GM23338 (cell line): ENCODE results near the gene ACYP1. TPM values are rescaled to one million over a fixed set of nuclear protein-coding genes. Genes with fewer than 3 reads are reported as not detected.

Experiments
- ATAC-seq: fragments of 200-7000 bp; cut with Tn5 transposase; 3 replicates; pipeline ENCODE4 v1.9.1; 2020
- DNase-seq: peaks from one replicate; pipeline ENCODE4 v3.0.0-alpha.2; 2015; ENCODE audit warnings: low spot score
- H2AFZ ChIP-seq: fragments of 200-600 bp; sonication (generic); 2 replicates; pipeline ENCODE4 v1.8.0; 2016; ENCODE audit warnings: antibody characterized with exemption, mild to moderate bottlenecking, moderate library complexity
- H3F3A ChIP-seq: fragments of 200-600 bp; sonication (generic); replicated peaks from 2 replicates; pipeline ENCODE4 v1.8.0; 2017; ENCODE audit warnings: antibody characterized with exemption, mixed run types, low read depth
- H3K27ac ChIP-seq: fragments of 200-600 bp; sonication (generic); 2 replicates; pipeline ENCODE4 v1.6.1; 2016; ENCODE audit warnings: low read depth
- H3K27me3 ChIP-seq: fragments of 200-600 bp; sonication (generic); 2 replicates; pipeline ENCODE4 v1.8.0; 2016; ENCODE audit warnings: mild to moderate bottlenecking, mixed run types, moderate library complexity; ENCODE audit not compliant: insufficient read depth
- H3K36me3 ChIP-seq: fragments of 200-600 bp; sonication (generic); 2 replicates; pipeline ENCODE4 v1.8.0; 2016; ENCODE audit warnings: mild to moderate bottlenecking; ENCODE audit not compliant: insufficient read depth
- H3K4me1 ChIP-seq: fragments of 200-600 bp; sonication (generic); 2 replicates; pipeline ENCODE4 v1.8.0; 2016; ENCODE audit warnings: mild to moderate bottlenecking, moderate library complexity; ENCODE audit not compliant: insufficient read depth
- H3K4me2 ChIP-seq: fragments of 200-600 bp; sonication (generic); 2 replicates; pipeline ENCODE4 v1.7.1; 2017; ENCODE audit warnings: mixed run types
- H3K4me3 ChIP-seq: fragments of 200-600 bp; sonication (generic); 2 replicates; pipeline ENCODE4 v1.6.1; 2016; ENCODE audit warnings: mixed run types
- H3K79me2 ChIP-seq: fragments of 200-600 bp; sonication (generic); replicated peaks from 2 replicates; pipeline ENCODE4 v1.8.0; 2017; ENCODE audit warnings: mild to moderate bottlenecking; ENCODE audit not compliant: insufficient read depth
- H3K9me2 ChIP-seq: fragments of 200-600 bp; sonication (generic); 2 replicates; pipeline ENCODE4 v1.8.0; 2017; ENCODE audit not compliant: insufficient read depth
- H4K20me1 ChIP-seq: fragments of 200-600 bp; sonication (generic); replicated peaks from 2 replicates; pipeline ENCODE4 v1.8.0; 2017; ENCODE audit warnings: mild to moderate bottlenecking; ENCODE audit not compliant: insufficient read depth
- H3K27ac Mint-ChIP-seq: 2 replicates; pipeline ENCODE4 v1.8.0; 2020; ENCODE audit warnings: inconsistent platforms, mild to moderate bottlenecking, moderate library complexity, mixed read lengths
- H3K27me3 Mint-ChIP-seq: 3 replicates; pipeline ENCODE4 v1.8.0; 2022; ENCODE audit warnings: low read depth, mild to moderate bottlenecking, moderate library complexity, mixed read lengths, inconsistent platforms; ENCODE audit not compliant: insufficient read depth, poor library complexity
- H3K36me3 Mint-ChIP-seq: 3 replicates; pipeline ENCODE4 v1.8.0; 2021; ENCODE audit warnings: low read depth, mild to moderate bottlenecking, inconsistent platforms, moderate library complexity, mixed read lengths
- H3K4me1 Mint-ChIP-seq: 3 replicates; pipeline ENCODE4 v1.8.0; 2020; ENCODE audit warnings: mild to moderate bottlenecking, inconsistent platforms, mixed read lengths
- H3K4me3 Mint-ChIP-seq: 3 replicates; pipeline ENCODE4 v1.8.0; 2021; ENCODE audit warnings: moderate library complexity, mild to moderate bottlenecking, inconsistent platforms, mixed read lengths
- H3K9me3 Mint-ChIP-seq: 3 replicates; pipeline ENCODE4 v1.8.0; 2020; ENCODE audit warnings: moderate library complexity, mild to moderate bottlenecking, inconsistent platforms, mixed read lengths
- CTCF ChIP-seq, 2 experiments: fragments of 200-600 bp in 1 of 2; sonication (generic) in 1 of 2; conservative IDR thresholded peaks; 2 replicates each; pipeline versions ENCODE4 v1.5.1 to v1.6.1; 2016 to 2017; ENCODE audit warnings: antibody characterized with exemption in 2 of 2, low read depth in 2 of 2, mild to moderate bottlenecking in 2 of 2, moderate library complexity in 1 of 2
- ETS1 ChIP-seq: IDR thresholded peaks from 2 replicates; pipeline ENCODE4 v1.6.1; 2016; ENCODE audit warnings: antibody characterized with exemption
- EZH2 ChIP-seq: fragments of 200-600 bp; sonication (generic); IDR thresholded peaks from one replicate; pipeline ENCODE4 v1.8.0; 2017; ENCODE audit warnings: antibody characterized with exemption, mild to moderate bottlenecking, low read depth; ENCODE audit not compliant: unreplicated experiment
- EZH2phosphoT487 ChIP-seq: fragments of 200-600 bp; sonication (generic); IDR thresholded peaks from one replicate; pipeline ENCODE4 v1.8.1; 2018; ENCODE audit warnings: antibody characterized with exemption; ENCODE audit not compliant: unreplicated experiment
- JUNB ChIP-seq: IDR thresholded peaks from one replicate; pipeline ENCODE4 v1.6.1; 2016; ENCODE audit warnings: antibody characterized with exemption; ENCODE audit not compliant: unreplicated experiment
- STAT1 ChIP-seq: IDR thresholded peaks from one replicate; pipeline ENCODE4 v1.6.1; 2016; ENCODE audit warnings: antibody characterized with exemption; ENCODE audit not compliant: unreplicated experiment
- ZNF331 ChIP-seq: fragments of 250-450 bp; sonication (Bioruptor Pico); IDR thresholded peaks from 2 replicates; pipeline ENCODE4 v1.5.0; 2020; ENCODE audit warnings: low read depth, mild to moderate bottlenecking, moderate library complexity
- ZNF462 ChIP-seq: fragments of 250-450 bp; sonication (Bioruptor Pico); IDR thresholded peaks from 2 replicates; pipeline ENCODE4 v1.5.0; 2020; ENCODE audit warnings: mild to moderate bottlenecking, moderate library complexity
- polyA plus RNA-seq: library from polyadenylated mRNA; unstranded; fragments of >200 nt; fragmentation: Nextera tagmentation; extraction: Ambion mirVana; gene quantifications from 2 replicates; pipeline ENCODE4 v1.2.1, GENCODE V29; 2016
- total RNA-seq: library from RNA; depleted of rRNA; stranded (reverse); fragments of >200 nt; shearing (Covaris generic); gene quantifications from 2 replicates; pipeline ENCODE4 v1.2.3, GENCODE V29; 2014

The ACYP1 gene
- total and polyA plus RNA-seq, 2 experiments from 2014 or later: 18.4 to 104 TPM

GRCh38 chr14:75092698-75093097 is 28.9 kb upstream of the ACYP1 start:
- no peak overlapping the region; the same call in 1 of the 2 replicates for H3K27ac ChIP-seq
- Mint-ChIP-seq H3K36me3 (peaks cover 62% of the 10 kb centered on the region), H3K4me3 (no peak overlapping the region), H3K27ac (no peak overlapping the region), H3K27me3 (no peaks in the 10 kb centered on the region), H3K4me1 (peaks cover 6% of the 10 kb centered on the region; the same call in 2 of the 3 replicates), H3K9me3 (no peaks in the 10 kb centered on the region; the same call in 2 of the 3 replicates)
- H3K9me2 ChIP-seq: no peaks in the 10 kb centered on the region
- no peak overlapping the region for H2AFZ ChIP-seq
- H3K4me2 ChIP-seq: no peak overlapping the region
- 0 out of 2 replicates have a peak, but pooled peaks cover 3% of the 10 kb centered on the region for H3F3A ChIP-seq
- ATAC-seq (peak; percentile 82), DNase-seq (peak; percentile 22)
- no peaks in the 10 kb centered on the region for H3K79me2 ChIP-seq
- peaks cover 21% of the 10 kb centered on the region for H3K36me3 ChIP-seq
- H3K4me3 ChIP-seq: no peak overlapping the region
- no peak for TF ChIP-seq JUNB
- no peak for TF ChIP-seq STAT1
- no peak for TF ChIP-seq ETS1
- TF ChIP-seq ZNF331 (CRISPR knock-in tag): no peak
- TF ChIP-seq ZNF462 (CRISPR knock-in tag): no peak
- TF ChIP-seq EZH2: no peak
- no peak for TF ChIP-seq EZH2phosphoT487
- TF ChIP-seq CTCF (conservative IDR thresholded peaks at IDR 0.05; ENCODE audit: low read depth in 2 of 2): no peak
- H4K20me1 ChIP-seq: no peaks in the 10 kb centered on the region; the same call in 1 of the 2 replicates
- no peaks in the 10 kb centered on the region for H3K27me3 ChIP-seq
- no peaks in the 10 kb centered on the region; the same call in 1 of the 2 replicates for H3K4me1 ChIP-seq
